Kasumi-1 (cell line): ENCODE data around the gene RITA1.
A peak's percentile ranks its signal among the peaks of the same experiment; 100 is the strongest.

Experiments used
- DNase-seq, 2 experiments: peaks; one replicate each; lab custom pipeline; 2025; lab: John Stamatoyannopoulos, UW

Gene RITA1

GRCh38 chr12:113230315-113231234 lies 45.1 kb downstream of the RITA1 start:
- no peak for DNase-seq

- no peak for DNase-seq
Observed at GRCh38 chr12:113231235-113232088, 45.9 kb downstream of the RITA1 start.

GRCh38 chr12:113232089-113232839 lies 46.7 kb downstream of the RITA1 start:
- no peak for DNase-seq

- peak; percentile 61 to 63 for DNase-seq
Observed at GRCh38 chr12:113232840-113233585, 47.5 kb downstream of the RITA1 start.

GRCh38 chr12:113233967-113234366 lies 48.4 kb downstream of the RITA1 start:
- no peak for DNase-seq

GRCh38 chr12:113234483-113234882 lies 49.0 kb downstream of the RITA1 start:
- DNase-seq, result no peak

GRCh38 chr12:113235976-113236375 lies 50.5 kb downstream of the RITA1 start:
- DNase-seq, result no peak

GRCh38 chr12:113236539-113237399 lies 51.2 kb downstream of the RITA1 start:
- no peak for DNase-seq

- peak; percentile 35 to 53 for DNase-seq
Observed at GRCh38 chr12:113237748-113238147, 52.2 kb downstream of the RITA1 start.

GRCh38 chr12:113238309-113238708 lies 52.8 kb downstream of the RITA1 start:
- no peak for DNase-seq

GRCh38 chr12:113239288-113239771 lies 53.8 kb downstream of the RITA1 start:
- DNase-seq, result no peak

GRCh38 chr12:113239811-113240331 lies 54.4 kb downstream of the RITA1 start:
- DNase-seq, result no peak

- no peak for DNase-seq
Observed at GRCh38 chr12:113240395-113240794, 54.9 kb downstream of the RITA1 start.

- no peak for DNase-seq
Observed at GRCh38 chr12:113241191-113242025, 55.9 kb downstream of the RITA1 start.
